GM12878 (cell line): ENCODE measurements around the gene DFFA. TPM values are rescaled to one million over a fixed set of nuclear protein-coding genes. Genes with fewer than 3 reads are reported as not detected.

ENCODE experiments used
- ATAC-seq: fragments of 200-7000 bp; cut with Tn5 transposase; 3 replicates; pipeline ENCODE4 v1.9.1; 2020; ENCODE audit warnings: mild to moderate bottlenecking, moderate library complexity
- BruUV-seq: library from RNA; stranded (reverse); fragments of 400-500 nt; replicated peaks from 2 replicates; lab custom pipeline; 2021; lab: Mats Ljungman, UMichigan
- CTCF ChIA-PET: fragments of 300-600 bp; sonication (Branson Sonifier 250); formaldehyde crosslinking; extraction: SDS; loops from one replicate; lab custom pipeline; 2021; ENCODE audit warnings: inconsistent platforms; lab: Yijun Ruan, JAX
- POLR2A ChIA-PET: fragments of 350-600 bp; formaldehyde crosslinking; extraction: SDS; loops from one replicate; lab custom pipeline; 2021; ENCODE audit warnings: inconsistent platforms; lab: Charles Lee
- RAD21 ChIA-PET: fragments of 300-600 bp; sonication (Branson Sonifier 250); formaldehyde crosslinking; loops from one replicate; lab custom pipeline; 2023; ENCODE audit warnings: antibody characterized with exemption; ENCODE audit not compliant: unreplicated experiment; lab: Charles Lee
- SMC1A ChIA-PET: fragments of 300-600 bp; sonication (Branson Sonifier 250); formaldehyde crosslinking; loops from one replicate; lab custom pipeline; 2023; ENCODE audit not compliant: unreplicated experiment, uncharacterized antibody; lab: Charles Lee
- DNase-seq: peaks from one replicate; pipeline ENCODE4 v3.0.0-alpha.2; 2011; ENCODE audit warnings: low read depth, low spot score
- FAIRE-seq: peaks from 3 replicates; lab custom pipeline; 2011; peaks lifted over from hg19 to GRCh38; lab: Jason Lieb, UNC
- H2AFZ ChIP-seq: 2 replicates; pipeline ENCODE4 v1.6.0; 2011; ENCODE audit warnings: low read depth, low read length, control low read depth; ENCODE audit not compliant: control insufficient read depth
- H3K27ac ChIP-seq: 2 replicates; pipeline ENCODE4 v1.5.1; 2011; ENCODE audit warnings: control low read depth; ENCODE audit not compliant: control insufficient read depth, insufficient read depth
- H3K27me3 ChIP-seq, 2 experiments: replicated peaks in 1 of 2; 2 replicates each; pipeline versions ENCODE4 v1.6.0 to v1.6.1; 2011; ENCODE audit warnings: low read length in 1 of 2; ENCODE audit not compliant: control insufficient read depth in 2 of 2, insufficient read depth in 2 of 2
- H3K36me3 ChIP-seq, 2 experiments: 2 replicates each; pipeline ENCODE4 v1.5.1; 2011; ENCODE audit warnings: low read length in 1 of 2; ENCODE audit not compliant: control insufficient read depth in 2 of 2, insufficient read depth in 2 of 2
- H3K4me1 ChIP-seq: 2 replicates; pipeline ENCODE4 v1.6.1; 2011; ENCODE audit warnings: mild to moderate bottlenecking, low read length, moderate library complexity, mixed read lengths; ENCODE audit not compliant: control insufficient read depth, insufficient read depth
- H3K4me2 ChIP-seq: 2 replicates; pipeline ENCODE4 v1.6.0; 2011; ENCODE audit warnings: control low read depth; ENCODE audit not compliant: control insufficient read depth, insufficient read depth
- H3K4me3 ChIP-seq: fragments of 200-600 bp; sonication (generic); 2 replicates; pipeline ENCODE4 v1.5.1; 2016
- H3K79me2 ChIP-seq: 2 replicates; pipeline ENCODE4 v1.6.0; 2011; ENCODE audit warnings: low read length; ENCODE audit not compliant: control insufficient read depth, insufficient read depth
- H3K9ac ChIP-seq: 2 replicates; pipeline ENCODE4 v1.8.0; 2011; ENCODE audit warnings: low read length, control low read depth, mixed read lengths; ENCODE audit not compliant: control insufficient read depth, insufficient read depth
- H3K9me3 ChIP-seq: replicated peaks from 3 replicates; pipeline ENCODE4 v1.5.1; 2011; ENCODE audit warnings: mild to moderate bottlenecking, low read length; ENCODE audit not compliant: control insufficient read depth, insufficient read depth
- H4K20me1 ChIP-seq: 2 replicates; pipeline ENCODE4 v1.6.0; 2011; ENCODE audit not compliant: control insufficient read depth, insufficient read depth
- ATF7 ChIP-seq: fragments of 450-650 bp; IDR thresholded peaks from 2 replicates; pipeline ENCODE4 v1.6.1; 2016; ENCODE audit warnings: low read depth, mild to moderate bottlenecking
- RAD51 ChIP-seq: fragments of 450-650 bp; IDR thresholded peaks from 2 replicates; pipeline ENCODE4 v1.6.1; 2016; ENCODE audit warnings: moderate library complexity, mild to moderate bottlenecking, inconsistent platforms
- REST ChIP-seq: IDR thresholded peaks from 2 replicates; pipeline ENCODE4 v1.6.1; 2012; ENCODE audit warnings: mild to moderate bottlenecking, low read depth, low read length
- RUNX3 ChIP-seq: IDR thresholded peaks from 2 replicates; pipeline ENCODE4 v1.6.1; 2012; ENCODE audit warnings: low read length, inconsistent platforms
- ZNF687 ChIP-seq: fragments of 450-650 bp; IDR thresholded peaks from 2 replicates; pipeline ENCODE4 v1.6.1; 2017; ENCODE audit warnings: mild to moderate bottlenecking, moderate library complexity
- WGBS: methylation state at CpG from one replicate; pipeline ENCODE4 v1.1.6; 2016; ENCODE audit warnings: low lambda C conversion rate; ENCODE audit not compliant: insufficient replicate concordance, insufficient coverage; ENCODE audit errors: missing lambda C conversion rate; 5-methylcytosine and 5-hydroxymethylcytosine counted together
- in situ Hi-C: fragments of 300-500 bp; cut with MboI; formaldehyde crosslinking; loops from 9 replicates; pipeline ENCODE4 v1.14.3; 2018; ENCODE audit warnings: mixed read lengths
- intact Hi-C: fragments of 100-400 bp; cut with micrococcal nuclease; formaldehyde crosslinking; loops from one replicate; pipeline ENCODE4 v1.14.2; 2022; ENCODE audit not compliant: unreplicated experiment
- polyA plus RNA-seq, 11 experiments: library from polyadenylated mRNA; depleted of rRNA in 4 of 11; unstranded in 6 of 11; stranded (reverse) in 5 of 11; fragments of >200 nt; fragmentation: Nextera tagmentation in 4 of 11; fragmentation: Illumina TruSeq in 1 of 11; extraction: Ambion mirVana in 4 of 11; extraction: Trizol in 1 of 11; gene quantifications; 1 replicate in 1 of 11; 2 replicates in 10 of 11; pipeline versions ENCODE4 v1.2.1 to v1.2.3, GENCODE V29; 2011 to 2016; ENCODE audit warnings: inconsistent platforms in 2 of 11, missing spikeins in 2 of 11, low read depth in 1 of 11
- total RNA-seq, 4 experiments: library from RNA; depleted of rRNA in 3 of 4; stranded (reverse); fragments of >200 nt in 3 of 4; fragmentation: Illumina TruSeq in 1 of 4; extraction: Trizol in 1 of 4; gene quantifications; 2 replicates each; pipeline versions ENCODE4 v1.2.1 to v1.2.3, GENCODE V29; 2013 to 2021
- TF ChIP-seq, protein P1 (sequence below): fragments of 450-650 bp; conservative IDR thresholded peaks from 2 replicates; pipeline ENCODE4 v1.6.1; 2017; ENCODE audit warnings: mild to moderate bottlenecking, moderate library complexity
- TF ChIP-seq, protein P2 (sequence below): fragments of 450-650 bp; IDR thresholded peaks from 2 replicates; pipeline ENCODE4 v1.6.1; 2016; ENCODE audit warnings: mild to moderate bottlenecking
- TF ChIP-seq, protein P3 (sequence below): fragments of 450-650 bp; IDR thresholded peaks from 2 replicates; pipeline ENCODE4 v1.6.1; 2017; ENCODE audit warnings: mild to moderate bottlenecking

DFFA gene
- total and polyA plus RNA-seq, 10 of the 15 experiments (the other 5 are each of a cell fraction or from before 2014, with no cell fraction given), result 37.4 to 83.8 (median 52.4) TPM

GRCh38 chr1:10495952-10496351, 23.6 kb upstream of the DFFA start:
- FAIRE-seq, result no peak
- peak overlapping the region; percentile 58 for H3K9ac ChIP-seq
- CTCF ChIA-PET, result interaction anchor here (0.5 to 12.5 kb wide), 12 partner anchors 10 to 542 kb away, joined by 3 to 292 read pairs (median 14); partner anchors contain the start of gene CENPS
- TF ChIP-seq ZNF687 (0 out of 2 replicates have a peak, but pooled peaks have one; percentile 50), REST (no peak), ATF7 (0 out of 2 replicates have a peak, but pooled peaks have one; percentile 9), RAD51 (no peak), RUNX3 (0 out of 2 replicates have a peak, but pooled peaks have one; percentile 18)
- TF ChIP-seq, protein P1, sequence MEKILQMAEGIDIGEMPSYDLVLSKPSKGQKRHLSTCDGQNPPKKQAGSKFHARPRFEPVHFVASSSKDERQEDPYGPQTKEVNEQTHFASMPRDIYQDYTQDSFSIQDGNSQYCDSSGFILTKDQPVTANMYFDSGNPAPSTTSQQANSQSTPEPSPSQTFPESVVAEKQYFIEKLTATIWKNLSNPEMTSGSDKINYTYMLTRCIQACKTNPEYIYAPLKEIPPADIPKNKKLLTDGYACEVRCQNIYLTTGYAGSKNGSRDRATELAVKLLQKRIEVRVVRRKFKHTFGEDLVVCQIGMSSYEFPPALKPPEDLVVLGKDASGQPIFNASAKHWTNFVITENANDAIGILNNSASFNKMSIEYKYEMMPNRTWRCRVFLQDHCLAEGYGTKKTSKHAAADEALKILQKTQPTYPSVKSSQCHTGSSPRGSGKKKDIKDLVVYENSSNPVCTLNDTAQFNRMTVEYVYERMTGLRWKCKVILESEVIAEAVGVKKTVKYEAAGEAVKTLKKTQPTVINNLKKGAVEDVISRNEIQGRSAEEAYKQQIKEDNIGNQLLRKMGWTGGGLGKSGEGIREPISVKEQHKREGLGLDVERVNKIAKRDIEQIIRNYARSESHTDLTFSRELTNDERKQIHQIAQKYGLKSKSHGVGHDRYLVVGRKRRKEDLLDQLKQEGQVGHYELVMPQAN, result no peak
- TF ChIP-seq, protein P2, sequence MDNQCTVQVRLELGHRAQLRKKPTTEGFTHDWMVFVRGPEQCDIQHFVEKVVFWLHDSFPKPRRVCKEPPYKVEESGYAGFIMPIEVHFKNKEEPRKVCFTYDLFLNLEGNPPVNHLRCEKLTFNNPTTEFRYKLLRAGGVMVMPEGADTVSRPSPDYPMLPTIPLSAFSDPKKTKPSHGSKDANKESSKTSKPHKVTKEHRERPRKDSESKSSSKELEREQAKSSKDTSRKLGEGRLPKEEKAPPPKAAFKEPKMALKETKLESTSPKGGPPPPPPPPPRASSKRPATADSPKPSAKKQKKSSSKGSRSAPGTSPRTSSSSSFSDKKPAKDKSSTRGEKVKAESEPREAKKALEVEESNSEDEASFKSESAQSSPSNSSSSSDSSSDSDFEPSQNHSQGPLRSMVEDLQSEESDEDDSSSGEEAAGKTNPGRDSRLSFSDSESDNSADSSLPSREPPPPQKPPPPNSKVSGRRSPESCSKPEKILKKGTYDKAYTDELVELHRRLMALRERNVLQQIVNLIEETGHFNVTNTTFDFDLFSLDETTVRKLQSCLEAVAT, result 0 out of 2 replicates have a peak, but pooled peaks have one; percentile 33
- TF ChIP-seq, protein P3, sequence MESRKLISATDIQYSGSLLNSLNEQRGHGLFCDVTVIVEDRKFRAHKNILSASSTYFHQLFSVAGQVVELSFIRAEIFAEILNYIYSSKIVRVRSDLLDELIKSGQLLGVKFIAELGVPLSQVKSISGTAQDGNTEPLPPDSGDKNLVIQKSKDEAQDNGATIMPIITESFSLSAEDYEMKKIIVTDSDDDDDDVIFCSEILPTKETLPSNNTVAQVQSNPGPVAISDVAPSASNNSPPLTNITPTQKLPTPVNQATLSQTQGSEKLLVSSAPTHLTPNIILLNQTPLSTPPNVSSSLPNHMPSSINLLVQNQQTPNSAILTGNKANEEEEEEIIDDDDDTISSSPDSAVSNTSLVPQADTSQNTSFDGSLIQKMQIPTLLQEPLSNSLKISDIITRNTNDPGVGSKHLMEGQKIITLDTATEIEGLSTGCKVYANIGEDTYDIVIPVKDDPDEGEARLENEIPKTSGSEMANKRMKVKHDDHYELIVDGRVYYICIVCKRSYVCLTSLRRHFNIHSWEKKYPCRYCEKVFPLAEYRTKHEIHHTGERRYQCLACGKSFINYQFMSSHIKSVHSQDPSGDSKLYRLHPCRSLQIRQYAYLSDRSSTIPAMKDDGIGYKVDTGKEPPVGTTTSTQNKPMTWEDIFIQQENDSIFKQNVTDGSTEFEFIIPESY, result peak; percentile 73; the same call in 1 of the 2 replicates

More at GRCh38 chr1:10495952-10496351, 23.6 kb upstream of the DFFA start:
- in situ Hi-C loops, result no loop called here
- H3K36me3 ChIP-seq, result peaks cover 3 to 12% of the 10 kb centered on the region in 2 experiments; a peak in 3 of 4 replicates
- no peak overlapping the region for H2AFZ ChIP-seq
- no peaks in the 10 kb centered on the region for H3K9me3 ChIP-seq
- peak overlapping the region; percentile 52 for H3K4me3 ChIP-seq
- H3K27ac ChIP-seq, result peak overlapping the region; percentile 83
- peak overlapping the region; percentile 57 for H3K4me2 ChIP-seq
- WGBS, result 98% methylated on average over 14 of the region's 14 CpGs
- BruUV-seq, result no TSS peak
- intact Hi-C loops, result no loop called here
- ATAC-seq (no peak), DNase-seq (no peak)
- peaks cover 36% of the 10 kb centered on the region for H3K79me2 ChIP-seq
- H4K20me1 ChIP-seq, result no peaks in the 10 kb centered on the region
- RAD21 ChIA-PET, result interaction anchor here (0.6 to 8.4 kb wide), 7 partner anchors 8 to 542 kb away, joined by 3 to 191 read pairs (median 6); partner anchors contain the start of gene CENPS
- POLR2A ChIA-PET, result interaction anchor here (0.5 to 2.6 kb wide), 3 partner anchors 65 to 387 kb away, joined by 5 to 17 read pairs (median 7); partner anchors contain the start of gene CENPS
- peaks cover 25% of the 10 kb centered on the region for H3K4me1 ChIP-seq
- SMC1A ChIA-PET, result interaction anchor here (1.2 to 6.4 kb wide), 8 partner anchors 8 to 370 kb away, joined by 3 to 122 read pairs (median 7); partner anchors contain the start of gene CENPS
- no peaks in the 10 kb centered on the region for H3K27me3 ChIP-seq
